Thoracic aorta (tissue), 2 donors: ENCODE measurements around the gene ZNF236. TPM values are rescaled to one million over a fixed set of nuclear protein-coding genes. Genes with fewer than 3 reads are reported as not detected.
"Not testable (repeated sequence)": the region's sequence is repeated elsewhere in the genome, so short reads cannot be mapped to it uniquely, and the experiment has no call there.

ENCODE experiments used
- ATAC-seq: fragments of 150-250 bp; one replicate; pipeline ENCODE4 v1.8.0; 2017; ENCODE audit warnings: low read depth; ENCODE audit not compliant: insufficient number of reproducible peaks, low FRiP score
- DNase-seq: peaks from one replicate; pipeline ENCODE4 v3.0.0-alpha.2; 2020; ENCODE audit warnings: low spot score
- H3K27ac ChIP-seq, 2 donors: fragments of 200-600 bp; sonication (generic); 1 replicate in 1 of 2; 2 replicates in 1 of 2; pipeline ENCODE4 v1.5.1; 2016; ENCODE audit warnings: mild to moderate bottlenecking in 2 of 2, moderate library complexity in 2 of 2
- H3K27me3 ChIP-seq: fragments of 200-600 bp; sonication (generic); replicated peaks from 2 replicates; pipeline ENCODE4 v1.6.0; 2016; ENCODE audit warnings: mild to moderate bottlenecking; ENCODE audit not compliant: insufficient read depth
- H3K36me3 ChIP-seq: fragments of 200-600 bp; sonication (generic); one replicate; pipeline ENCODE4 v1.5.1; 2016
- H3K4me1 ChIP-seq, 2 donors: fragments of 200-600 bp; sonication (generic); 1 replicate in 1 of 2; 2 replicates in 1 of 2; pipeline versions ENCODE4 v1.5.1 to v1.6.0; 2016; ENCODE audit warnings: low read depth in 2 of 2, mild to moderate bottlenecking in 1 of 2; ENCODE audit not compliant: control insufficient read depth in 1 of 2
- H3K4me3 ChIP-seq: fragments of 200-600 bp; sonication (generic); 2 replicates; pipeline ENCODE4 v1.5.1; 2016; ENCODE audit warnings: mild to moderate bottlenecking
- H3K9me3 ChIP-seq: fragments of 200-600 bp; sonication (generic); 2 replicates; pipeline ENCODE4 v1.5.1; 2016
- total RNA-seq, 2 donors: library from RNA; depleted of rRNA; stranded (reverse); fragments of >200 nt; gene quantifications; one replicate each; pipeline versions ENCODE4 v1.1.0 to v1.2.3, GENCODE V29; 2016
- TF ChIP-seq, protein P1 (sequence below): fragments of 200-600 bp; sonication (generic); IDR thresholded peaks from one replicate; pipeline ENCODE4 v1.5.1; 2019; ENCODE audit warnings: antibody characterized with exemption

ZNF236 gene
- total RNA-seq, 2 donors from 2014 or later: 14.1 to 22.5 TPM

DNA sequence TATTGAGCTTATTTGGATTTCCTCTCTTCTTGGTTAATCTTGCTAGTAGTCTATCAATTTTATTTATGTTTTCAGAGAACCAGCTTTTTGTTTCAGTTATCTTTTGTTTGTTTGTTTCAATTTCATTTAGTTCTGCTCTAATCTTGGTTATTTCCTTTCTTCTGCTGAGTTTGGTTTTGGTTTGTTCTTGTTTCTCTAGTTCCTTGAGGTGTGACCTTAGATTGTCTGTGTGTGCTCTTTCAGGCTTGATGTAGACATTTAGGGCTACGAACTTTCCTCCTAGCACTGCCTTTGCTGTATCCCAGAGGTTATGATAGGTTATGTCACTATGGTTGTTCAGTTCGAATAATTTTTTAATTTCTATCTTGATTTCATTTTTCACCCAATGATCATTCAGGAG is 141.6 kb downstream of the ZNF236 start:
- Histone ChIP-seq H3K4me1 (peaks cover 0 to 3% of the 10 kb centered on the region in 2 donors), H3K9me3 (no peaks in the 10 kb centered on the region), H3K36me3 (peaks cover 11% of the 10 kb centered on the region), H3K27ac (no peak overlapping the region), H3K27me3 (no peaks in the 10 kb centered on the region), H3K4me3 (no peak overlapping the region)
- TF ChIP-seq, protein P1, sequence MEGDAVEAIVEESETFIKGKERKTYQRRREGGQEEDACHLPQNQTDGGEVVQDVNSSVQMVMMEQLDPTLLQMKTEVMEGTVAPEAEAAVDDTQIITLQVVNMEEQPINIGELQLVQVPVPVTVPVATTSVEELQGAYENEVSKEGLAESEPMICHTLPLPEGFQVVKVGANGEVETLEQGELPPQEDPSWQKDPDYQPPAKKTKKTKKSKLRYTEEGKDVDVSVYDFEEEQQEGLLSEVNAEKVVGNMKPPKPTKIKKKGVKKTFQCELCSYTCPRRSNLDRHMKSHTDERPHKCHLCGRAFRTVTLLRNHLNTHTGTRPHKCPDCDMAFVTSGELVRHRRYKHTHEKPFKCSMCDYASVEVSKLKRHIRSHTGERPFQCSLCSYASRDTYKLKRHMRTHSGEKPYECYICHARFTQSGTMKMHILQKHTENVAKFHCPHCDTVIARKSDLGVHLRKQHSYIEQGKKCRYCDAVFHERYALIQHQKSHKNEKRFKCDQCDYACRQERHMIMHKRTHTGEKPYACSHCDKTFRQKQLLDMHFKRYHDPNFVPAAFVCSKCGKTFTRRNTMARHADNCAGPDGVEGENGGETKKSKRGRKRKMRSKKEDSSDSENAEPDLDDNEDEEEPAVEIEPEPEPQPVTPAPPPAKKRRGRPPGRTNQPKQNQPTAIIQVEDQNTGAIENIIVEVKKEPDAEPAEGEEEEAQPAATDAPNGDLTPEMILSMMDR: no peak
- DNase-seq (no peak), ATAC-seq (no peak)

DNA sequence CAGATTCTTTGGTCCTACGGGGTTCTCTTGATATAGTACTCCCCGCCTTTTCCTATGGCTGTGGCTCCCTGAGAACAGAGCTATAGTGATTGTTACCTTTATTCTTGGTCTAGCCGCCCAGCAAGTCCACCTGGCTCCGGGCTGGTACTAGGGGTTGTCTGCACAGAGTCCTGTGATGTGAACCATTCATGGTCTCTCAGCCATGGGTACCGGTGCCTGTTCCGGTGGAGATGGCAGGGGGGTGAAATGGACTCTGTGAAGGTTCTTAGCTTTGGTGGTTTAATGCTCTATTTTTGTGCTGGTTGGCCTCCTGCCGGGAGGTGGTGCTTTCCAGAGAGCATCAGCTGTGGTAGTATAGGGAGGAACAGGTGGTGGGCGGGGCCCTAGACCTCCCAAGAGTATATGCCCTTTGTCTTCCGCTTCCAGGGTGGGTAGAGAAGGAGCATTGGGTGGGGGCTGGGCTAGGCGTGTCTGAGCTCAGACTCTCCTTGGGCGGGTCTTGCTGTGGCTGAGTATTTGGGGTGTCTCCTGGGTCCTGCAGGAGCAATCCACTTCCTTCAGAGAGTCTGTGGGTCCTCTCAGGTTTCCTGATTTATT is 143.3 kb downstream of the ZNF236 start:
- not testable (repeated sequence) for H3K4me3 ChIP-seq, DNase-seq, H3K4me1 ChIP-seq, H3K9me3 ChIP-seq, ATAC-seq, H3K36me3 ChIP-seq, H3K27me3 ChIP-seq, H3K27ac ChIP-seq

DNA sequence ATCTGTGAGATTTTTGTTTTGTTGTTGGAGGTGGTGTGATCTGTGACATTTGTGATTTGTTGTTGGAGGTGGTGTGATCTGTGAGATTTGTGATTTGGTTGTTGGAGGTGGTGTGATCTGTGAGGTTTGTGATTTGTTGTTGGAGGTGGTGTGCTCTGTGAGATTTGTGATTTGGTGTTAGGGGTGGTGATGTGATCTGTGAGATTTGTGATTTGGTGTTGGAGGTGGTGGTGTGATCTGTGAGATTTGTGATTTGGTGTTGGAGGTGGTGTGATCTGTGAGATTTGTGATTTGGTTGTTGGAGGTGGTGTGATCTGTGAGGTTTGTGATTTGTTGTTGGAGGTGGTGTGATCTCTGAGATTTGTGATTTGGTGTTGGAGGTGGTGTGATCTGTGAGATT is 144.9 kb downstream of the ZNF236 start:
- not testable (repeated sequence) for ATAC-seq, H3K36me3 ChIP-seq, H3K4me1 ChIP-seq, H3K4me3 ChIP-seq, DNase-seq, H3K27ac ChIP-seq, H3K9me3 ChIP-seq, H3K27me3 ChIP-seq

DNA sequence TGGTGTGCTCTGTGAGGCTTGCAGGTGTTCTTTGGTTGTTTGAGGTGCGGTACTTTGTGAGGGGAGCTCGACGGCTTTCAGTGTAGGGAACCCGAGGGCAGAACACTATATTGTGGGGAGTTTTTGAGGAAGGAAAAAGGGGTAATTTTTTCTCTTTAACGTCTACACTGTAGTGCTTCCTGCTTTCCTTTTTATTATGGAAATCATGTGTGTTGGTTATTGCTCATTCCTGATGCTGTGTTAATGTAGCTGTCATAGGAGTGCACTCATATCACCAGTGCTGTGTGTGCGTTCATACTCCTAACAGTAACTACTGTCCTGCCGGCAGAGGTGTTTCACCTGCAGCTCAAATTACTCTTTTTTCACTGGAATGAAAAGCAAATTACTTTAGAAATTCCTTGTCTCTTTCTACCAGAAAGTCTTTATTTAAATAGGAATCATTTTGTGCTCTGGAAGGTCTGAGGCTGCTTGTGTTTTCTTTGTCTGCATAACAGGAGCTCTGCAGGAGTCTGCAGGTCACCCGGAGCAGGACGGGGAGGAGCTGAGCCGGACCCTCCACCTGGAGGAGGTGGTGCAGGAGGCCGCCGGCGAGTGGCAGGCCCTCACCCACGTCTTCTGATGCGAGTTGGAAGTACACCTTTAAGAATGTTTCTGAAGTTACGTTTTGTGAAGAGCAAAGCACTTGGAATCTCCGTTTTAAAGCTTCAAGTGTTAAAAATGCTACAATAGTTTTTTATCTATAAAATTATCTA is 145.5 kb downstream of the ZNF236 start:
- DNase-seq: no peak
- TF ChIP-seq, protein P1: no peak
- Histone ChIP-seq H3K36me3 (no peaks in the 10 kb centered on the region), H3K4me1 (no peaks in the 10 kb centered on the region), H3K9me3 (no peaks in the 10 kb centered on the region), H3K4me3 (no peak overlapping the region), H3K27me3 (no peaks in the 10 kb centered on the region), H3K27ac (no peak overlapping the region)
- no peak for ATAC-seq

DNA sequence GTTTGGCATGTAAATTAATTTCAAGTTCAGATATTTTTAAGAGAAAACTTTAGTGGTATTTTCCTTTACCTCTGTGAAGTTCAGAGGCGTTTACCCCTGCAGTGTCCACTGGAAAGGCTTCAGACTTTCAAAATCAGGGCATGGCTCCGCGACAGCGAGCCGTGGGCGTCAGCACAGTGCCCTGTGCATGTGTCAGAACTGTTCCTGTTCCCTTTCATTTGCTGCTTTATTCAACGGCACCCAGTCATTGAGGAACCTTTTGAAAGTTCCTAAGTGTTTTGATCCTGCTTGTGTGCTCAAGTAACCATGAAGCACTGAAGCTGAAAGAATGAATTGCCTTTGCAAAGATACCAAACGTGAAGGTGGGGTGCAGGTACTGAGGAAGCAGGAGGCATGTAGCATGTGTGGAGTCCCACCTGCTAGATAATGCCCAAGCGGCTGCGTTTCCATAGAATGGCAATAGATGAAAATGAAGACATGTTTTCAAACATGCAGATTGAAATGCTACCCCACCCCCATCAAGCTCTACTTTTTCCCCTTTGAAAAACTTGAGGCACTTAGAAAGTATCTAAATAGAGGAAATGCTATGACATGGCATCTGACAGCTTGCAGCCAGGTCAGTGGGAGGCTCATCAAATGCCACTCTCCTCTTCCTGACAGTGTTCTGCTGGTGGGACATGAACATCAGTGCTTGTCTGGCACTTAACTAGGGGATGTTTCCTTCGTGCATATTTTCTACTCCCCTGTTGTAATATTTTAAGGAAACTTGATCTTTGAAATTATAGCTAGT is 148.6 kb downstream of the ZNF236 start:
- no peaks in the 10 kb centered on the region for H3K36me3 ChIP-seq
- TF ChIP-seq, protein P1: no peak
- no peaks in the 10 kb centered on the region for H3K27me3 ChIP-seq
- no peak for DNase-seq
- H3K4me1 ChIP-seq: no peaks in the 10 kb centered on the region
- no peaks in the 10 kb centered on the region for H3K9me3 ChIP-seq
- H3K27ac ChIP-seq: no peak overlapping the region
- no peak for ATAC-seq
- H3K4me3 ChIP-seq: no peak overlapping the region

DNA sequence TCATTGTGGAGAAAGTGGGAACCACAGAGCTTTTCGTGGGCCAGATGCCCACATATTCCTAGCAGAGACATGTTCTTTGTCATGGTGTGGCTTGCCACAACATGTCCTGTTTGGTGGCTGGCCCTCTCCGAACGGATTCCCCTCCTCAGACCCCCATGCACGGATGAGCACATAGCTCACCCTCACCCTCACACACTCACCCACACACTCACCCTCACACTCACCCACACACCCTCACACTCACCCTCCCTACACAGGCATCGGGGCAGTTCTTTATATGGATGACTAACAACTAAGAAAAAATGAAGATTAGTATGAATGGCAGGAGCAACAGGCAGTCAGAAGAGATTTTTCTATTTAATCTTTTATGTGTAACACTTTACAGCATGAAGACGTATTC is 149.9 kb downstream of the ZNF236 start:
- no peaks in the 10 kb centered on the region for H3K36me3 ChIP-seq
- ATAC-seq: no peak
- TF ChIP-seq, protein P1: no peak
- DNase-seq: no peak
- H3K4me3 ChIP-seq: no peak overlapping the region
- H3K9me3 ChIP-seq: no peaks in the 10 kb centered on the region
- no peaks in the 10 kb centered on the region for H3K4me1 ChIP-seq
- no peaks in the 10 kb centered on the region for H3K27me3 ChIP-seq
- no peak overlapping the region for H3K27ac ChIP-seq
